Renal pelvis (tissue), 4 donors: ENCODE results near the gene IL6. TPM values are rescaled to one million over a fixed set of nuclear protein-coding genes. Genes with fewer than 3 reads are reported as not detected.
"Not testable (repeated sequence)": the region's sequence is repeated elsewhere in the genome, so short reads cannot be mapped to it uniquely, and the experiment has no call there.

ENCODE experiments used
- DNase-seq: peaks from one replicate; pipeline ENCODE4 v3.0.0-alpha.2; 2013
- polyA plus RNA-seq, 3 donors: library from polyadenylated mRNA; unstranded; fragments of 120-200 nt; gene quantifications; one replicate each; pipeline ENCODE4 v1.2.1, GENCODE V29; 2013; ENCODE audit not compliant: insufficient read length in 3 of 3

IL6 gene
- polyA plus RNA-seq, 3 donors, result not detected

DNA sequence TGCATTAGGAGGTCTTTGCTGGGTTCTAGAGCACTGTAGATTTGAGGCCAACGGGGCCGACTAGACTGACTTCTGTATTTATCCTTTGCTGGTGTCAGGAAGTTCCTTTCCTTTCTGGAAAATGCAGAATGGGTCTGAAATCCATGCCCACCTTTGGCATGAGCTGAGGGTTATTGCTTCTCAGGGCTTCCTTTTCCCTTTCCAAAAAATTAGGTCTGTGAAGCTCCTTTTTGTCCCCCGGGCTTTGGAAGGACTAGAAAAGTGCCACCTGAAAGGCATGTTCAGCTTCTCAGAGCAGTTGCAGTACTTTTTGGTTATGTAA is 675 bp downstream of the IL6 start:
- no peak for DNase-seq

DNA sequence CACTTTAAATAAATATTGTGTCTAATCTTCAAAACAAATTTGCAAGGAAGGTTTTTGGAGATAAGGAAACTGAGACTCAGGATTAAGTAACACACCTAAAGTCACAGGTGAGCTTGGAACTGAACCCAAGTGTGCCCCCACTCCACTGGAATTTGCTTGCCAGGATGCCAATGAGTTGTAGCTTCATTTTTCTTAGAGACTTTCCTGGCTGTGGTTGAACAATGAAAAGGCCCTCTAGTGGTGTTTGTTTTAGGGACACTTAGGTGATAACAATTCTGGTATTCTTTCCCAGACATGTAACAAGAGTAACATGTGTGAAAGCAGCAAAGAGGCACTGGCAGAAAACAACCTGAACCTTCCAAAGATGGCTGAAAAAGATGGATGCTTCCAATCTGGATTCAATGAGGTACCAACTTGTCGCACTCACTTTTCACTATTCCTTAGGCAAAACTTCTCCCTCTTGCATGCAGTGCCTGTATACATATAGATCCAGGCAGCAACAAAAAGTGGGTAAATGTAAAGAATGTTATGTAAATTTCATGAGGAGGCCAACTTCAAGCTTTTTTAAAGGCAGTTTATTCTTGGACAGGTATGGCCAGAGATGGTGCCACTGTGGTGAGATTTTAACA is 1.5 kb downstream of the IL6 start:
- no peak for DNase-seq

DNA sequence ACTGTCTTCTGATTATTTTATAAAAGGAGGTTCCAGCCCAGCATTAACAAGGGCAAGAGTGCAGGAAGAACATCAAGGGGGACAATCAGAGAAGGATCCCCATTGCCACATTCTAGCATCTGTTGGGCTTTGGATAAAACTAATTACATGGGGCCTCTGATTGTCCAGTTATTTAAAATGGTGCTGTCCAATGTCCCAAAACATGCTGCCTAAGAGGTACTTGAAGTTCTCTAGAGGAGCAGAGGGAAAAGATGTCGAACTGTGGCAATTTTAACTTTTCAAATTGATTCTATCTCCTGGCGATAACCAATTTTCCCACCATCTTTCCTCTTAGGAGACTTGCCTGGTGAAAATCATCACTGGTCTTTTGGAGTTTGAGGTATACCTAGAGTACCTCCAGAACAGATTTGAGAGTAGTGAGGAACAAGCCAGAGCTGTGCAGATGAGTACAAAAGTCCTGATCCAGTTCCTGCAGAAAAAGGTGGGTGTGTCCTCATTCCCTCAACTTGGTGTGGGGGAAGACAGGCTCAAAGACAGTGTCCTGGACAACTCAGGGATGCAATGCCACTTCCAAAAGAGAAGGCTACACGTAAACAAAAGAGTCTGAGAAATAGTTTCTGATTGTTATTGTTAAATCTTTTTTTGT is 2.3 kb downstream of the IL6 start:
- no peak for DNase-seq

DNA sequence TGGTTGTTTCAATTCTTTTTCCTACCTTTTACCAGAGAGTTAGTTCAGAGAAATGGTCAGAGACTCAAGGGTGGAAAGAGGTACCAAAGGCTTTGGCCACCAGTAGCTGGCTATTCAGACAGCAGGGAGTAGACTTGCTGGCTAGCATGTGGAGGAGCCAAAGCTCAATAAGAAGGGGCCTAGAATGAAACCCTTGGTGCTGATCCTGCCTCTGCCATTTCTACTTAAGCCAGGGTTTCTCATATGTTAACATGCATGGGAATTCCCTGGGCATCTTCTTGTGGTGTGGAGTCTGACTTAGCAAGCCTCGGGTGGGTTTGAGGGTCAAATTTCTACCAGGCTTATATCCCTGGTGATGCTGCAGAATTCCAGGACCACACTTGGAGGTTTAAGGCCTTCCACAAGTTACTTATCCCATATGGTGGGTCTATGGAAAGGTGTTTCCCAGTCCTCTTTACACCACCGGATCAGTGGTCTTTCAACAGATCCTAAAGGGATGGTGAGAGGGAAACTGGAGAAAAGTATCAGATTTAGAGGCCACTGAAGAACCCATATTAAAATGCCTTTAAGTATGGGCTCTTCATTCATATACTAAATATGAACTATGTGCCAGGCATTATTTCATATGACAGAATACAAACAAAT is 3.2 kb downstream of the IL6 start:
- no peak for DNase-seq

DNA sequence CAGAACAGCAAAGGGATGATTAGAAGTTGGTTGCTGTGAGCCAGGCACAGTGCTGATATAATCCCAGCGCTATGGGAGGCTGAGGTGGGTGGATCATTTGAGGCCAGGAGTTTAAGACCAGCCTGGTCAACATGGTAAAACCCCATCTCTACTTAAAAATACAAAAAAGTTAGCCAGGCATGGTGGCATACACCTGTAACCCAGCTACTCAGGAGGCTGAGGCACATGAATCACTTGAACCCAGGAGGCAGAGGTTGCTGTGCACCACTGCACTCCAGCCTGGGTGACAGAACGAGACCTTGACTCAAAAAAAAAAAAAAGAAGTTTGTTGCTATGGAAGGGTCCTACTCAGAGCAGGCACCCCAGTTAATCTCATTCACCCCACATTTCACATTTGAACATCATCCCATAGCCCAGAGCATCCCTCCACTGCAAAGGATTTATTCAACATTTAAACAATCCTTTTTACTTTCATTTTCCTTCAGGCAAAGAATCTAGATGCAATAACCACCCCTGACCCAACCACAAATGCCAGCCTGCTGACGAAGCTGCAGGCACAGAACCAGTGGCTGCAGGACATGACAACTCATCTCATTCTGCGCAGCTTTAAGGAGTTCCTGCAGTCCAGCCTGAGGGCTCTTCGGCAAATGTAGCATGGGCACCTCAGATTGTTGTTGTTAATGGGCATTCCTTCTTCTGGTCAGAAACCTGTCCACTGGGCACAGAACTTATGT is 4.1 kb downstream of the IL6 start:
- no peak for DNase-seq

DNA sequence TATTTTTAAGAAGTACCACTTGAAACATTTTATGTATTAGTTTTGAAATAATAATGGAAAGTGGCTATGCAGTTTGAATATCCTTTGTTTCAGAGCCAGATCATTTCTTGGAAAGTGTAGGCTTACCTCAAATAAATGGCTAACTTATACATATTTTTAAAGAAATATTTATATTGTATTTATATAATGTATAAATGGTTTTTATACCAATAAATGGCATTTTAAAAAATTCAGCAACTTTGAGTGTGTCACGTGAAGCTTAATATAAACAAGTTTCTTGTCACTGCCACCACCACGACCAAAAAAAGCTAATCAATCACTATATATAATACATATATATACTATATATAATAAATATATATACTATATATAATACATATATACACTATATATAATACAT is 4.8 kb downstream of the IL6 start:
- no peak for DNase-seq

DNA sequence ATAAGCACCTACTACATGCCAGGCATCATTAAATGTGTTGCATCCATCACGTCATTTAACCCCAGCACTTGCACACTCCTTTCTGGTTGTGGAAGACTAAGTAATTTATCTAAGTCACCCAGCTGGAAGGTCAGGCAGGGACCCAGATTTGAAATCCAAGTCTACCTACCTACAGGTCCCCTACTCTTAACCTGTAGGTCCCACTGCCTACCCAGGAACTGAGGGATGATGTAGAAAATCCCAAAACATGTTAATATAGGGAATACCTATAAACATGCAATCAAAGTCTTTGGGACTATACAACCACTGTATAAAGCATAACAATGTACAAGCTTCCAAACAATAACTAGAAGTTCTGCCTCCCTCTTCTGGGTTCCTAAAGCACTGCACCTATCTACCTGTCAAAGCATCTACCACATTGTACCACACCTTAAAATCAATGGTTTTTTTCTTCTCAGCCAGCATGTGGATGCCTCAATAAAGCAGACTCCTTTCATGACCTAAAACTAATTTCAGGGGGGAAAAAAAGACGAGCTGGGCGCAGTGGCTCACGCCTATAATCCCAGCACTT is 5.6 kb downstream of the IL6 start:
- no peak for DNase-seq

DNA sequence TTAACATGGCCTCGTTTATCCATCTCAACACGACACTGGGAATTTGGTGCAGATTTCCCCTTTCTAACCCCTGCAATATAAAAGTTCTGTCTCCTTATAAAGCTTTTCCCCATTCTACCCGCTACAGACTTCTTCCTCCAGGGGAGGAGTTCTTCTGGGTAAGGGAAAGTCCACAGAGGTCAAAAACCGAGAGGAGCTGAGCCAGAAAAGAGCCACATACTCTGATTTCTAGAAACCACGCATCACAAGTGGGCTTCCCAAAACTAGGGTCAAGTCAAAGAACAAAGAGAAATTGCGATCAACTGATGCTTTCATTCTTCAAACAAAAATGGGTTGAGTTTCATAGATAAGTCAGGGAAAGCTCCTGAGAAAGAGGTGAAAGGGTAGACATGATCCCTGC is 6.8 kb downstream of the IL6 start:
- DNase-seq, result no peak

DNA sequence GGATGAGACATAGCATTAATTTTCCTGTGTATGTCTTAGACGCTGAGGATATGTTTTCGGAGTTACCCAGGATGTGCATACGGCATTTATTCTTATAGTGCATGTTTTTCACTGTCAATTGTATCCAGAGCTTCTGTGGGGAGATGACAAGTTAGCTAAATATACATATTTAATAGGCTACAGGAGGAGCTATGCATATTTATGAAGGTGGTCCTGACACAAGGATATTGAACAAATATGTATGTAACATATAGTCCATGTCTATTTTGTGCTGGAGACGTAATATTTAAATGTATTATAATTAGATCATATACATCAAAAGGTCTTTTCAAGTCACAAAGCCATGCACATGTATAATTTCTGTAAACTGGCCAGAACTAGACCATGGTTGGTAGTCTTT is 16.0 kb downstream of the IL6 start:
- DNase-seq, result no peak

DNA sequence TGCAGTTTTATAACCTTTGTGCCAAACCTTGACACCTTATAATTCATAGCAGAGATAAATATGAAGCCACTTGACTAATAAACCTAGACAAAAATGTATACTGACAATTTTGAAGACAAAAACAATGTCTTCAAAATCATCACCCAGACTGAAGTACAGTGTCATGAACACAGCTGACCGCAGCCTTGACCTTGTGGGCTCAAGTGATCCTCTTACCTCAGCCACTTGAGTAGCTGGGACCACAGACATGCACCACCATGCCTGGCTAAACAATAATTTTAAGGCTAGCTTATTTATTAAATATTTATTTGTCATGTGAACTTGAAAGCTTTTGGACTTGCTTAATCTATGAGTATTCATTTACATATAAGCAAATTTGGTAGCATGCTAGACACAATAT is 24.3 kb downstream of the IL6 start:
- DNase-seq, result no peak

DNA sequence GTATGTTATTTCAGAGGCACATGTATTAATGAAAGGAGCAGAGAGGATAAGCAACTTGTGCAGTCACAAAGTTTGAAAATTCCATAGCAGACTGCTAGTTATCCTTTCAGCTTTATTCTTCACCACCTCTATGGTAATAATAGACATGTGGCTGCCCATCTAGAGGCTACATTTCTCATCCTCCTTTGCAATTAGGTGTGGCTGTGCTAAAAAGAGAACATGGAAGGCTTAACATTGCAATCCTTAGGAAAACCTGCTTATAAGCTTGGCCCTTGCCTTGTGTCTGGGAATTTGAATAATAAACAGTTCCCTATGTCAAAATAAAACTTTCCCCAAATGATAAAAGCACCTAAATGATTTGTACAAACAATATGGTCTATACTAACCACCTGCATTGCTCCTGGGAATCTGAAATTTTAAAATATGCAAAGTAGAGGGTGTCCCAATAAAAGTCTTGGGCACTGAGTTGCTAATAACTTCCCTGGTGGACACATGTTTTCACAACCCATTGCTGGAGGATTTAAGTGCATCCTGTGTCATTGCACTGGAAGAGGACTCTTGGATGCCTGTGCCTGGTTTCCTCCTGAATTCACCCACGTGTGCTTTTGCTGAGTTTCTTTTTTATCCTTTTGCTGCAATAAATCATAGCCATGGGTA is 30.5 kb downstream of the IL6 start:
- no peak for DNase-seq

DNA sequence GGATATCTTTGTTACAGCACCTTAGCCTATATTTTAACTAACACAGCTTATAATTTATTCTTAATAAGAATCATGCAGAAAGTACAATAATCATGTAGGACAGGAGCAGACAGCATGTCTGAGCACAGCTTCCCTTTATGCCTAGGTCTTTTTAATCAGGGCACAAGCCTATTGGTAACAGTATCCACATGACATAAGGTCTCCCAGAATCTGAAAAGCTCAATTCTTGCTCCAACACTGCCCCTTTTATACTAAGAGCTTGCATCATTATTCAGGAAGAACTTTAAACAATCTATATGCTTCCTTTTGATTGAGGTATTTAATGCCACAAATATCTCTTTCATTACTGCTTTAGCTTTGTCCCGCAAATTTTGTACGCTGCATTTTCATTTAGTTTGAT is 31.6 kb downstream of the IL6 start:
- DNase-seq, result no peak

DNA sequence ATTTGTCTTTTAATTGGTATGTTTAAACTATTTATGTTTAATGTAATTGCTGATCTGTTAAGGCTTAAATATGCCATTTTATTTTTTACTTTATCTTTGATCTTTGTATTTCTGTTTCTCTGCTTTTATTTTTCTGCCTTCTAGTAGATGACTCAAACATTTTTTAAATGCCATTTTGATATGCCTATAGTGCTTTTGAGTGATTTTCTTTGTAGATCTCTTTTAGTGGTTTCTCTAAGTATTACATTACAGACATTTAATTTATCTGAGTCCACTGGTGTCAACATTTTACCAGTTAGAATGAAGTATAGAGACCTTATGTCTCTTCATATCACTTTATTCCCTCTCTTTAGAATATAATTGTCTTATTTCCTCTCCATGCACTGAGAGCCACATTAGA is 32.7 kb downstream of the IL6 start:
- DNase-seq, result no peak

DNA sequence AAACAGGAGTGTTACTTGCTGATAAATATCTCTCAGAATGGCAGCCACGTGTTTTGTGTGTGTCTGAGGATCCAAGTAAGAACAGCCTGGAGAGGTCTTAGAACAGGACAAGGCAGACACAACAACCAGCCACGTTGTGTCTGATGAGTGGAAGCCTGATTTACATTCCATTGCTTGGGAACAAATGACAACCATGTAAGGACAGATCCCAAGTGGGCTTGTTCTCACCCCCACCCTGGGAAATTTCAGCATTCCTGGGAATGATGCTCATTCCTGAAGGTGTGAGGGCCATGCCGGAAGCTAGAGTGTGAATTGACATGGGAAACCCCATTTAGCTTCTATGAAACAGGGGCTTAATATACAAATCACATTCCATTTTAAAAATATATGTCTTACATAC is 35.9 kb downstream of the IL6 start:
- DNase-seq, result no peak

DNA sequence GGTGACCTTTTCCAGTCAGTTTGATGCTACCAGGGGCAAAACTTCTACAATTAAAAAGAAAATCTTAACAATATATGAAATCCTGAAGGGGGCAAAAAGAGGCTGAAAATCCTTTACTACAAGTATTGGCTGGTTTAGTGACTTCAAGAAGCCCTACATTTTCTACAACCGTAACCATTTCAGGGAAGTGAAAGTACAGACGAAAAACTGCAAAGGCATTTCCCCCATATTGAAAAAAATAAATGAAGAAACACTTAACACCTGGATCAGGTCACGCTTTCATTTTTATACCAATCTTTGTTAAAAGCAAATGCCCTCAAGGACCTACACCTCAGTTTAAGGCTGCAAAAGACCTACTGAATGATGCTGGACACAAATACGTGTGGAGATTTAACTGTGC is 38.6 kb downstream of the IL6 start:
- DNase-seq, result no peak

DNA sequence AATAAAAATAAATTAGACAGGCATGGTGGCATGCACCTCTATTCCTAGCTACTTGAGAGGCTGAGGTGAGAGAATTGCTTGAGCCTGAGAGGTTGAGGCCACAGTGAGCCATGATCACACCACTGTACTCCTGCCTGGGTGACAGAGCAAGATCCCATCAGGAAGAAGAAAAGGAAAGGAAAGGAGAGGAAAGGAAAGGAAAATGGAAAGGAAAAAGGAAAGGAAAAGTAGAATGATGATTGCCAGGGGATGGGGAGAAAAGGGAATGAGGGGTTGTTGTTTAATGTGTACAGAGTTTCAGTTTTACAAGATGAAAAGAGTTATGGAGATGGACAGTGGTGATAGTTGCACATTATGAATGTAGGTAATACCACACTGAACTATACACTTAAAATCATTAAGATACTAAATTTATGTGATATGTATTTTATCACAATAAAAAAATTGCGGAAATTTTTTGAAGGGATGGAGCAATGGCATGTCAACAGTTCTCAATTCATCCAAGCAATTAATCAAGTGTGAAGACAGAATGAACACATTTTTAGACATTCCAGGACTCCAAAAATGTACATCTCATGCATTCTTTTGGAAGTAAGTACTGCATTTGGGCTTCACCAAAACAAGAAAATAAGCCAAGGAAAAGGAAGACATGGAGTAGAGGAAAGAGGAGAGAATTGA is 44.3 kb downstream of the IL6 start:
- no peak for DNase-seq

DNA sequence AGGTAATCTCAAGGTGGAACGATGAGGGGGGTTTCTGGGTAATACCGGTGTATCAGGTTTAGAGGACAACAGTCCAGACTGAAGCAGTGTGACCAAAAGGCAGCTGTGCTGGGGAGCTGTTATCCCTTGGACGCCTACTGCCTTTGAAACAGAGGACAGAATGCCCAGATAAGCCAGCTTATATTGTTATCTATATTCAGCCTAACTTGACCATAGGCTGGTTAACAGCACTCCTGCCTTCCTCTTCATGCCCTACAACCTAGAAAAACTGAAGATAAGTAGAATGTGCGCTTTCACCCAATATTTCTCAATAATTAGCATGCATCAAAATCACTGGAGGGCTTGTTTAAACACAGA is 44.9 kb downstream of the IL6 start:
- DNase-seq, result no peak

DNA sequence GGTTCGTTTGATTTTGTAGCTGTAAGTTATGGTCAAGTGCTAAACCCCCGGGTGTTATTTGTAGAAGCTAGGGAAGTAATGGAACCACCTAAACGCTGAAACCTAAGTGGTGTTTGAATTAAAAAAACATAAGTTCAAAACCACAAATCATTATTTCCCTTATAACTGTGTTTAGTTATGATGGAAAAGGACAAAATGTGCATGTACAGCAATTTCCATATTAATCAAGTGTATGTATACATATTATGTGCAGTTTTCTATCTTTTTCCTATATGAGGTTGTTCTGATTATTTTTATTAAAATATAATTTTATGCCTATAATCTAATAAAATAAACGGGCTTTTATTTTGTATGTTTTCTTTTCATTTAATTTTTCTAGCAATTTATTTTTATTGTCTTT is 45.9 kb downstream of the IL6 start:
- DNase-seq, result no peak

DNA sequence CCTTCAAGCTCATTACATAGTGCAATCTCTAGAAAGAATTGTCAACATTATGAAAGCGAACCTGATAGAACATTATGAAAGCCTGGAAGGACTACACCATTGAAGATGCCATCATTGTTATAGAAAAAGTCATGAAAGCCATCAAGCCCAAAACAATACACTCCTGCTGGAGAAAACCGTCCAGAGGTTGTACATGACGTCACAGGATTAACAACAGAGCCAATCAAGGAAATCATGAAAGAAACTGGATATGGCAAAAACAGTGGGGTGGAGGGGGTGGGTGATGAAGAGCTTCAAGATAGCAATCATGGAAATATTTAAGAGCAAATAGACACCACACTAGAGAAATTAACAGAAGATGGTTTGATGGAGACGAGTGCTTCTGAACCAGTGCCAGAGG is 50.0 kb downstream of the IL6 start:
- DNase-seq, result no peak

DNA sequence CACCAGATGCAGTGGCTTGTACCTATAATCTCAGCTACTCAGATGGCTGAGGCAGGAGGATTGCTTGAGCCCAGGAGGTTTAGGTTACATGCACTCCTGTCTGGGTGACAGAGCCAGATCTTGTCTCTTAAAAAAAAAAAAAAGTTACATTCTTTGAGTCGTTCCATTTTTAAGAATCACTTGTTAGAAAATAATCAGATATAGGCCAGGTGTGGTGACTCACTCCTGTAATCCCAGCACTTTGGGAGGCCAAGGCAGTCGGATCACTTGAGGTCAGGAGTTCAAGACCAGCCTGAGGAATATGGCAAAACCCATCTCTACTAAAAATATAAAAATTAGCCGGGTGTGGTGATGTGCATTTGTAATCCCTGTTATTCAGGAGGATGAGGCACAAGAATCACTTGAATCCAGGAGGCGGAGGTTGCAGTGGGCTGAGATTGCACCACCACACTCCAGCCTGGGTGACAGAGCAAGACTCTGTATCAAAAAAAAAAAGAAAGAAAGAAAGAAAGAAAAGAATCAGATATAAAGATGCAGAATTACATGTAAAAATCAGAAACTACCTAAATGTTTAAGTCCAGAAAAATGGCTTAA is 52.8 kb downstream of the IL6 start:
- DNase-seq, result not testable (repeated sequence)

DNA sequence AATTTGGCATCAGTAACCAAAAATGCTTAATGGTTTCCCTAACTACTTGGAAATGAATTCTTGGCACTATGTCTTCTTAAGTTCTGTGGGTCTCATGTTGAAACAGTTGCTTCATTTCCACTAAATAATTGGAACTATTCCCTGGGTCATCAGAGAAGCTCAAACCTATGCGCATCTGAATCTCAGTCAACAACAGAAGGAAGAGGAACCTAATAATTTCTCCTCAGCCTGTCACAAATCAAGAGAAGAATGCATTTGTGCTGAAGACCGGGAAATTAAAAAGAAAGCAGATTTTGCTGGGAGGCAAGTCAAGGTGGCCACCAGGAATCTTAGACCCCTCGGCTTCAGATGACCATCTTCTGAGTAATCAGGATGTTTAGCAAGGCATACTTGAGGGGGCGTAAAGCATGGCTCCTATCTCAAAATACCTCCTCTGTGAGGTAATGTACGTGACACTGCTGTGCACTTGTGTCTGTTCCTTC is 54.3 kb downstream of the IL6 start:
- no peak for DNase-seq
